Measurements from ENCODE around the gene SLC6A9.

Gene SLC6A9

GRCh38 chr1:43969746-43970466, 61.4 kb downstream of the SLC6A9 start, which contains the start of gene DPH2:
DPH2 (plus strand) TSS chr1:43970010; CDS start chr1:43970176, 166 bp downstream.
- DNase-seq (ENCODE audit: low read depth): peak; percentile 93

- no peak for DNase-seq (ENCODE audit: low read depth)
These were observed 61.9 kb downstream of the SLC6A9 start for GRCh38 chr1:43969416-43969745.

DNA sequence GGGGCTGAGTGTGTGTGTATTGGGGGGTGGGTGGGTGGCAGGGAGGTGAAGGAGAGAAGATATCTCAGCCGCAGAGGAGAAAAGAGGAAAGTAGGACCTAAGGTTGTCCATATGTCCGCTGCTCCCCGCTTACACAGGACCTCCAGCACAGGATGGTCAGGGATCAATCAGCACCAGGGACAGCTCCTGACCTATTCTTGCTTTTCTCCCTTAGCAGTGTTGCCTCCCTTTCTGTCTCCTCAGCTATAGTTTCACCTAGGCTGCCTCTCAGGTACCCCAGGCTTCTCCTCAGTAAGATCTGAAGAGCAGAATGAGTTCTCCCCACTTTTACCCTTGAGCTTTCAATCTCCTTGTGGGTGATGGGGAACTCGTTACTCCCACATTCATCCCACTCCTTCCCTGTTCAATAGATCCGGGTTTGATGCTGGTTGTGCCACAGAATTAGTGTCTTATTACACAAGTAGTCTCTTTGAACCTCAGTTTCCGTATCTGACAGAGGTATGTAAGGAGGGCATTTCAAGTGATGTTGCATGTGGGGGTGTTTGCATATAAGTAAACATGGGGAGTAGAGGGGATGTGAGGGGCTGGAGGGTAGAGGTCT, 62.8 kb downstream of the SLC6A9 start:
- DNase-seq (ENCODE audit: low read depth): no peak

- DNase-seq (ENCODE audit: low read depth): no peak
These were observed 65.9 kb downstream of the SLC6A9 start for GRCh38 chr1:43965316-43965715.

- no peak for DNase-seq (ENCODE audit: low read depth)
These were observed 67.4 kb downstream of the SLC6A9 start for GRCh38 chr1:43963890-43964289.

DNA sequence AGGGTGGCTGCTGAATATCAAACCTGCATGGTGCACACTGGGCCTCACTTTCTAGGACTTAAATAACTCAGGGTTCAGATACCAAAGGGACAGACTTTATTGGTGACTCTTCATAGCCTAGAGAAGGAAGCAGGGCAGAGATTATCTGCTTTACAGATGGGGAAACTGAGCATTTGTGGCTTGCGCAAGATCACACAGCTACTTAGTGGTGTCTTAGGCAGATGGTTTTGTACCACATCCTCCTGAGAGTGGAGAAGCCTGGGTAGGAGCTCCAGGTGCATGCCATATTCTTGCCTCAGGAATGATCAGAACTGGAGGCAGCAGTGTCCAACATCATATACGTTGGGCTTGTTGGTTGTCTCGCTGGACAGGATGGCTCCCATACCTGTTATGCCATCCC, 68.3 kb downstream of the SLC6A9 start:
- DNase-seq (ENCODE audit: low read depth): no peak

- DNase-seq (ENCODE audit: low read depth): no peak
These were observed 68.9 kb downstream of the SLC6A9 start for GRCh38 chr1:43962324-43962723.

GRCh38 chr1:43961692-43962091, 69.6 kb downstream of the SLC6A9 start:
- DNase-seq (ENCODE audit: low read depth): no peak

GRCh38 chr1:43960798-43961197, 70.5 kb downstream of the SLC6A9 start:
- DNase-seq (ENCODE audit: low read depth): no peak

GRCh38 chr1:43958351-43959255, 72.7 kb downstream of the SLC6A9 start:
- DNase-seq (ENCODE audit: low read depth): no peak

DNA sequence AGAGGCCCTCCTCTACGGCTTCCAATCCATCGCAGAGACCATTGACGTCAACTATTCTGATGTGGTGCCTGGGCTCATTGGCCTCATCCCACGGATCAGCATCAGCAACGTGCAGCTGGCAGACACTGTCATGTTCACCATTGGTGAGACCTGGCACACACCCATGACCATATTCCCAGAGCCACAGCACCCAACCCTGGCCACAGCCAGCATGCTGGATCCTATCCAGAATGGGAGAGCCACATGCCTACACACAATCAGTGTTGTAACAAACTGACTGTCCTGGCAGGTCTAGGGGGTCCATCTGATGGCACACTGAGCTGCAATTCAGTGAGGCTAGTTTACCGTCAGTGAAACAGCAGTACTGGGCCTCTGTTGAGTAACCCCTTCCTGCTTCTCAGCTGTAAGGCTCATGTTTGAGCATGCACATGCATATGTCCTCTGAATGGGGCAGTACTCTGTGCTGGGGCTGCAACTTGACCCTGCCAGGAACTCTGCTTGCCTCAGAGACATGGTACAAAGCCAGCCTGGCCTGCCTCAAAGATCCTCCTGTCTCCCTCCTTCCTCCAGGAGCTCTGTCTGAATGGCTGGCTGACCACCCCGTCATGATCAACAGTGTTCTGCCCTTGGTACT, 73.7 kb downstream of the SLC6A9 start:
- DNase-seq (ENCODE audit: low read depth): no peak

- no peak for DNase-seq (ENCODE audit: low read depth)
These were observed 75.0 kb downstream of the SLC6A9 start for GRCh38 chr1:43956234-43956633.

GRCh38 chr1:43954036-43954435, 77.2 kb downstream of the SLC6A9 start:
- no peak for DNase-seq (ENCODE audit: low read depth)

DNA sequence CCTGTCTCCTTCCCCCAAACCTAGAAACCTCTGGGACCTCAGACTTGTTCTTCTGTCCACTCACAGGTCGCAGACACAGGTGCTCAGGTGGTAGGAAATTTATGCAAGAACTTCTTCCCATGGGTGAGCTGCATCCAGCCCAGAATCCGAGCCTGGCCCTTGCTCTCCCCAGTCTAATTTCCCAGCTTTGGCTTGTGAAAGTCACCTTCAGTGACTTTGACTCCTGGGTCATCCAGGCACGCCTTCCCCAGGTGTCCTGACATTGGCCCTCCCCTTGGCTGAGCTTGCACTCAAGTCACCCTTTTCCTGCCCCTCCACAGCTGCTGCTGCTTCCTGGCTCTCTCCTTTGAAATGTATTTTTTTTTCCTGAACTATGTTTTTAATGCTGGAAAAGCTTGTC, 77.9 kb downstream of the SLC6A9 start:
- no peak for DNase-seq (ENCODE audit: low read depth)

DNA sequence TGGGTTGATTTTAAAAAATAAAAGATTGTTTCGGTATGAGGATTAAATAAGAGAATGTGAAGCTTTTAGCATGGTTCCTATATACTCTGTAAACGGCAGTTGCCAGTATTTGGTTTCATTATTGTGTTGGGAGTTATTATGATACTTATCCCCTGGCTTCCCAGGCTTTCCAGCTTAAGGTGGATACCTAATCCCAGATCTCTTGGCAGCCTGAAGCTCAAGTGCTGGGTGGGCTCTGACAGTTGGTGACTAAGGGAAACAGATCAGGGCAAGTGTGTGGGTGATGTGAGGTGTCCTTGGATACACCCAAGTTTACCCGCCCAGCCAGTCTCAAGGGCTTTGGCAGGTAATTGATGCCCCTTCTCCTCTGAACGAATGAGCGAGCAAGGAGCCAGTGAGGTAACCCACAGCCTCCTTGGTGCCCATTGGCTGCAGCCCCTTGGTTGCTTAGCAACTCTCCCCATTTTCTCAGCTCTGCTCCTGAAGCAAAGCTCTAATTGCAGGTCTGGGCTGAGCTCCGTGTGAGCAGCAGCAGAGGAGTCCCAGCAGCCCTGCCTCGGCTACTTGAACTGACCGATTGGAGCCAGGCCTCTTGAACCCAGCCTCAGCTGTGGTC, 78.4 kb downstream of the SLC6A9 start:
- no peak for DNase-seq (ENCODE audit: low read depth)

- DNase-seq (ENCODE audit: low read depth): no peak
These were observed 80.0 kb downstream of the SLC6A9 start for GRCh38 chr1:43951021-43951985.

GRCh38 chr1:43949678-43950077, 81.6 kb downstream of the SLC6A9 start:
- no peak for DNase-seq (ENCODE audit: low read depth)

DNA sequence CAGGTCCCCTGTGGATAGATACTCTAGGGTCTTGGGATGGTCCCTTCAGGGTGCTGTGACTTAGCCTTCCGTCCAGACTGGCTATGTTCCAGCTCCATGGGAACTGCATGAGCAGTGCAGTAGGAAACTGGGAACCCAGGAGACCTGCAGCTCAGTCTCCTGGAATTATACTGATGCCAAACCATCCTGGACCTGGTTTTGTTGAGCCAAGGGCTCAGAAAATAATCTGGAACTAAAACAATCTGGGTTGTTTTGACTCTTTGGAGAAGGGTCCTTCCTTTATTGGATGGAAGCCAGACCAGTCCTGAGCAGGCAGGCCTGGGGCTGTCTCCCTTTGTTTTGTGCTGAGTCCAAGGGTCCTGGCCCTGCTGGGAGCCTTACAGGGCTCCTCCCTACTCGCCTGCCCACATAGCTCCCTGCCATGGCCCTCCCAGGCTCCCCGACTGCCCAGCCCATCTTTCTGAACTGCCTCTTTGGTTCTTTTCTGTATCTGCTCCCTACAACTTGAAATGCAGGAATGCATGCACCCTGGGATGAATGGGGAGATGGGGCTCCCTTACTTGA, 83.3 kb downstream of the SLC6A9 start:
- DNase-seq (ENCODE audit: low read depth): no peak

DNA sequence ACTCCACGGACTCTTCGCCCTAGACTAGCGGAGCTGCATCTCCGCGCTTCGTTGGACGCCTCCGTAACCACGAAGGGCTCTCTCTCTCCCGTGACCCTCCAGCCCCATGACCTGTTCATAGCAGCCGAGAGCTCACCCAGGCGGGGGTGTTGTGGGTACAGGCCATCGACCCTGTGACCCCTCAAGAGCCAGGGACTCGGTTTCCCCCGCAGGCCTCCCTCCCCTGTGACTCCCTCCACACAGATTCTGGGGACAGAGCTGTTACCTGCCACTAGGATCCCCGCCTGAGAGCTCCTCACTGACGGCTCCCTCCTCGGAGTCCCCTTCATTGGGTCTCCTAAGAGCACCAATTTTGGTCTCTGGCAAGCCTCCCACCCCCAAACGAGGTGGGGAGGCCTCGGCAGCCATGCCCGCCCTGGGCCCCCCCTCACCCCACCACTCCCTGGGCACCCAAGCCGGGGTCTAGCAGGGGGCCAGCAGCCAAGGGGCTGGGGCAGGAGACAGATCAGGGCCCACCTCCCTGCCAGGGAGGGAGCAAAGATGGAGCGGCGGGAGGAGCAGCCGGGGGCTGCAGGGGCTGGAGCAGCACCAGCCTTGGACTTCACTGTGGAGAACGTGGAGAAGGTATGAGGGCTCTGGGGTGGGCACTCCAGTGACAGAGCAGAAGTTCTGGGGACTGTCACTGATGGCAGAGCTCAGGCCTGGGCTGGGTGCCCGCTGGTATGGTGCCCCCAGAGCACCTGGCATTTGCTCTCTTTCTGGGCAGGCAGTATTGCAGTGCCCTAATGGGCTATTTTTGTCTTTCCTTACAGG, 84.0 kb downstream of the SLC6A9 start:
- DNase-seq (ENCODE audit: low read depth): no peak

All from fibroblast of the conjunctiva (primary cell).